Measurements from ENCODE around the gene BBS2. TPM values are rescaled to one million over a fixed set of nuclear protein-coding genes. Genes with fewer than 3 reads are reported as not detected.

BBS2 gene
- polyA plus RNA-seq, 2 of the 4 experiments (the other 2 are of a cell fraction) = 44.4 to 61.4 TPM

GRCh38 chr16:56513972-56514371 lies 5.9 kb downstream of the BBS2 start:
- DNase-seq (ENCODE audit: low read depth in 1 of 2, low spot score in 1 of 2) (peak; percentile 51 to 81), ATAC-seq (peak; percentile 89 to 95), FAIRE-seq (no peak)
- WGBS (ENCODE audit: missing lambda C conversion rate) = 42% methylated on average over 3 of the region's 3 CpGs
- Histone ChIP-seq H3K9me3 (no peaks in the 10 kb centered on the region), H3K4me1 (peaks cover 7% of the 10 kb centered on the region; the same call in 2 of the 3 replicates), H3K4me2 (no peak overlapping the region), H3K27ac (no peak overlapping the region), H3K4me3 (no peak overlapping the region)
- CTCF ChIA-PET = interaction anchor here (0.5 to 3.9 kb wide), 39 partner anchors 8 to 283 kb away, joined by 3 to 44 read pairs (median 4); partner anchors contain the start of genes MT1E and MT1F
- TF ChIP-seq SMC3 (IDR thresholded peaks at IDR 0.05) (peak; percentile 82), CTCF (IDR thresholded peaks at IDR 0.05) (peak; percentile 85), RAD21 (conservative IDR thresholded peaks at IDR 0.05 in 1 of 2, IDR thresholded peaks at IDR 0.05 in 1 of 2) (peak; percentile 74 to 75), HMGXB4 (CRISPR knock-in tag; IDR thresholded peaks at IDR 0.05; ENCODE audit: borderline replicate concordance) (no peak)
- POLR2A ChIA-PET = interaction anchor here (0.6 to 1.0 kb wide), 3 partner anchors 63 to 275 kb away, joined by 3 to 5 read pairs (median 3); partner anchors contain the start of genes NUDT21 and OGFOD1

DNA sequence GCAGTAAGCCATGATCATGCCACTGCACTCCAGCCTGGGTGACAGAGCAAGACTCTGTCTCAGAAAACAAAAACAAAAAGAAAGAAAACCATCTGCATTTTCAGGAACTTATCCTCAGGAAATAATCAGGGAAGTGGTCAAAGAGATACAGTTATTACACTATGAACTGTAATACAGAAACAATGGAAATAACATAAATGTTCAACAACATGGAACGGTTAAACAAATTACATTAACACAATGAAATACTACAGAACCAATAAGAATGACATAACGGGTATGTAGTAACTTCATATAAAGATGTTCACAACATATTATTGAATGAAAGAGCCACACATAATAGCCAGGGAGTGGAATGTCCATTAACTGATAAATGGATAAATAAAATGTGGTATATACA lies 6.7 kb downstream of the BBS2 start:
- Histone ChIP-seq H3K4me1 (no peaks in the 10 kb centered on the region), H3K27ac (no peak overlapping the region), H3K4me2 (no peak overlapping the region), H3K9me3 (no peaks in the 10 kb centered on the region), H3K4me3 (no peak overlapping the region)
- FAIRE-seq (no peak), DNase-seq (ENCODE audit: low read depth in 1 of 2, low spot score in 1 of 2) (no peak), ATAC-seq (no peak)
- ChIA-PET POLR2A (no interaction called here), CTCF (interaction anchor here (1.2 to 3.9 kb wide), 22 partner anchors 9 to 205 kb away, joined by 3 to 44 read pairs (median 5); partner anchors contain the start of gene MT1F)
- 94% methylated on average over 2 of the region's 2 CpGs for WGBS (ENCODE audit: missing lambda C conversion rate)
- TF ChIP-seq PHF8 (IDR thresholded peaks at IDR 0.05; ENCODE audit: borderline replicate concordance, low read depth) (no peak), ELK1 (IDR thresholded peaks at IDR 0.05; ENCODE audit: low read depth, low read length) (no peak), FOSL2 (IDR thresholded peaks at IDR 0.05) (no peak), FOSL2 (CRISPR knock-in tag; IDR thresholded peaks at IDR 0.05) (no peak), CBX8 (IDR thresholded peaks at IDR 0.05) (no peak), JUNB (IDR thresholded peaks at IDR 0.05) (no peak), RNF2 (IDR thresholded peaks at IDR 0.05; ENCODE audit: borderline replicate concordance, low read depth) (no peak), CBX2 (IDR thresholded peaks at IDR 0.05; ENCODE audit: borderline replicate concordance, low read depth) (no peak), RFX5 (IDR thresholded peaks at IDR 0.05) (no peak), ESRRA (IDR thresholded peaks at IDR 0.05; ENCODE audit: borderline replicate concordance, low read length) (no peak), ZFP36 (IDR thresholded peaks at IDR 0.05; ENCODE audit: borderline replicate concordance, partially characterized antibody) (no peak), BHLHE40 (IDR thresholded peaks at IDR 0.05; ENCODE audit: low read depth, low read length) (no peak), MYC (IDR thresholded peaks at IDR 0.05; ENCODE audit: borderline replicate concordance, low read length) (no peak), CHD2 (IDR thresholded peaks at IDR 0.05; ENCODE audit: low read length, partially characterized antibody) (no peak), EHF (CRISPR knock-in tag; IDR thresholded peaks at IDR 0.05) (no peak), ZSCAN20 (CRISPR knock-in tag; IDR thresholded peaks at IDR 0.05) (no peak), MAFK (IDR thresholded peaks at IDR 0.05; ENCODE audit: partially characterized antibody) (no peak)

Measured in A549 (cell line).